ENCODE results near the gene STMP1.

STMP1 gene

GRCh38 chr7:135706038-135706742 lies 43.9 kb downstream of the STMP1 start:
- no peak overlapping the region for H3K4me3 Mint-ChIP-seq
- no peaks in the 10 kb centered on the region for H3K4me1 Mint-ChIP-seq
- H3K27me3 Mint-ChIP-seq = no peaks in the 10 kb centered on the region
- ATAC-seq (no peak), DNase-seq (no peak)
- no peak overlapping the region for H3K27ac Mint-ChIP-seq
- no peaks in the 10 kb centered on the region for H3K9me3 Mint-ChIP-seq

- ATAC-seq = no peak
- no peaks in the 10 kb centered on the region for H3K9me3 Mint-ChIP-seq
- no peaks in the 10 kb centered on the region for H3K4me1 Mint-ChIP-seq
- H3K27ac Mint-ChIP-seq = no peak overlapping the region
- H3K27me3 Mint-ChIP-seq = no peaks in the 10 kb centered on the region
- no peak overlapping the region for H3K4me3 Mint-ChIP-seq
- no peak for DNase-seq
Measured at GRCh38 chr7:135706858-135707569, 44.7 kb downstream of the STMP1 start.

GRCh38 chr7:135707570-135707966 lies 45.3 kb downstream of the STMP1 start:
- Mint-ChIP-seq H3K4me1 (no peaks in the 10 kb centered on the region), H3K27ac (no peak overlapping the region), H3K9me3 (no peaks in the 10 kb centered on the region), H3K27me3 (no peaks in the 10 kb centered on the region), H3K4me3 (no peak overlapping the region)
- DNase-seq = no peak
- no peak for ATAC-seq

GRCh38 chr7:135708041-135708440 lies 45.7 kb downstream of the STMP1 start:
- Mint-ChIP-seq H3K27me3 (no peaks in the 10 kb centered on the region), H3K9me3 (no peaks in the 10 kb centered on the region), H3K4me3 (no peak overlapping the region), H3K27ac (no peak overlapping the region), H3K4me1 (no peaks in the 10 kb centered on the region)
- ATAC-seq (no peak), DNase-seq (no peak)

- no peak for DNase-seq
- Mint-ChIP-seq H3K4me1 (no peaks in the 10 kb centered on the region), H3K27ac (no peak overlapping the region), H3K27me3 (no peaks in the 10 kb centered on the region), H3K4me3 (no peak overlapping the region), H3K9me3 (no peaks in the 10 kb centered on the region)
- ATAC-seq = no peak
Measured at GRCh38 chr7:135709508-135709907, 47.2 kb downstream of the STMP1 start.

GRCh38 chr7:135710417-135711138 lies 48.3 kb downstream of the STMP1 start:
- Mint-ChIP-seq H3K4me1 (no peaks in the 10 kb centered on the region), H3K9me3 (no peaks in the 10 kb centered on the region), H3K4me3 (no peak overlapping the region), H3K27me3 (no peaks in the 10 kb centered on the region), H3K27ac (no peak overlapping the region)
- DNase-seq (peak in 1 of 2 donors; percentile 15), ATAC-seq (peak; percentile 48)

- DNase-seq (no peak), ATAC-seq (no peak)
- Mint-ChIP-seq H3K4me3 (no peak overlapping the region), H3K4me1 (no peaks in the 10 kb centered on the region), H3K27me3 (no peaks in the 10 kb centered on the region), H3K27ac (no peak overlapping the region), H3K9me3 (no peaks in the 10 kb centered on the region)
Measured at GRCh38 chr7:135711139-135711469, 48.8 kb downstream of the STMP1 start.

- no peak for DNase-seq
- Mint-ChIP-seq H3K27me3 (no peaks in the 10 kb centered on the region), H3K27ac (peak overlapping the region in 1 of 2 donors; percentile 60), H3K4me1 (no peaks in the 10 kb centered on the region), H3K9me3 (no peaks in the 10 kb centered on the region), H3K4me3 (no peak overlapping the region)
- ATAC-seq = no peak
Measured at GRCh38 chr7:135712182-135712782, 50.0 kb downstream of the STMP1 start.

GRCh38 chr7:135712796-135713195 lies 50.5 kb downstream of the STMP1 start:
- no peak overlapping the region for H3K4me3 Mint-ChIP-seq
- peak overlapping the region in 1 of 2 donors; percentile 22 for H3K27ac Mint-ChIP-seq
- no peaks in the 10 kb centered on the region for H3K4me1 Mint-ChIP-seq
- no peaks in the 10 kb centered on the region for H3K9me3 Mint-ChIP-seq
- ATAC-seq (no peak), DNase-seq (no peak)
- H3K27me3 Mint-ChIP-seq = no peaks in the 10 kb centered on the region

- Mint-ChIP-seq H3K4me1 (no peaks in the 10 kb centered on the region), H3K27me3 (peaks cover 7% of the 10 kb centered on the region), H3K9me3 (no peaks in the 10 kb centered on the region), H3K4me3 (no peak overlapping the region), H3K27ac (no peak overlapping the region)
- no peak for DNase-seq
- ATAC-seq = no peak
Measured at GRCh38 chr7:135713836-135714470, 51.6 kb downstream of the STMP1 start.

- no peak for DNase-seq
- Mint-ChIP-seq H3K4me3 (no peak overlapping the region), H3K4me1 (no peaks in the 10 kb centered on the region), H3K27ac (no peak overlapping the region), H3K9me3 (no peaks in the 10 kb centered on the region), H3K27me3 (peaks cover 10% of the 10 kb centered on the region)
- peak; percentile 31 for ATAC-seq
Measured at GRCh38 chr7:135714534-135715009, 52.3 kb downstream of the STMP1 start.

- H3K9me3 Mint-ChIP-seq = no peaks in the 10 kb centered on the region
- ATAC-seq (peak; percentile 33), DNase-seq (no peak)
- peaks cover 15% of the 10 kb centered on the region for H3K27me3 Mint-ChIP-seq
- no peak overlapping the region for H3K4me3 Mint-ChIP-seq
- H3K27ac Mint-ChIP-seq = no peak overlapping the region
- no peaks in the 10 kb centered on the region for H3K4me1 Mint-ChIP-seq
Measured at GRCh38 chr7:135715055-135715522, 52.8 kb downstream of the STMP1 start.

- no peak for ATAC-seq
- Mint-ChIP-seq H3K4me1 (no peaks in the 10 kb centered on the region), H3K4me3 (no peak overlapping the region), H3K27me3 (peaks cover 19% of the 10 kb centered on the region), H3K27ac (no peak overlapping the region), H3K9me3 (no peaks in the 10 kb centered on the region)
- no peak for DNase-seq
Measured at GRCh38 chr7:135715673-135716072, 53.4 kb downstream of the STMP1 start.

- no peak overlapping the region for H3K4me3 Mint-ChIP-seq
- H3K27me3 Mint-ChIP-seq = peaks cover 29% of the 10 kb centered on the region
- ATAC-seq (no peak), DNase-seq (no peak)
- no peaks in the 10 kb centered on the region for H3K4me1 Mint-ChIP-seq
- H3K27ac Mint-ChIP-seq = no peak overlapping the region
- H3K9me3 Mint-ChIP-seq = no peaks in the 10 kb centered on the region
Measured at GRCh38 chr7:135716677-135717238, 54.4 kb downstream of the STMP1 start.

GRCh38 chr7:135717693-135718092 lies 55.4 kb downstream of the STMP1 start:
- no peaks in the 10 kb centered on the region for H3K4me1 Mint-ChIP-seq
- no peak for DNase-seq
- peaks cover 29% of the 10 kb centered on the region for H3K27me3 Mint-ChIP-seq
- no peak overlapping the region for H3K27ac Mint-ChIP-seq
- no peak overlapping the region for H3K4me3 Mint-ChIP-seq
- no peak for ATAC-seq
- no peaks in the 10 kb centered on the region for H3K9me3 Mint-ChIP-seq
